KOPT-K1 (cell line): Measurements from ENCODE around the gene NDST3.
"Not testable (repeated sequence)": the region's sequence is repeated elsewhere in the genome, so short reads cannot be mapped to it uniquely, and the experiment has no call there.

Experiments used
- H3K27ac ChIP-seq: fragments of 200-600 bp; sonication (generic); 2 replicates; pipeline ENCODE4 v1.5.1; 2016; ENCODE audit warnings: antibody characterized with exemption, mild to moderate bottlenecking, low read depth, low read length; ENCODE audit not compliant: poor library complexity, severe bottlenecking
- H3K36me3 ChIP-seq: fragments of 200-600 bp; sonication (generic); 2 replicates; pipeline ENCODE4 v1.5.1; 2017; ENCODE audit warnings: antibody characterized with exemption, mild to moderate bottlenecking, low read length, moderate library complexity; ENCODE audit not compliant: insufficient read depth
- H3K9me3 ChIP-seq: fragments of 200-600 bp; sonication (generic); 2 replicates; pipeline ENCODE4 v1.5.1; 2017; ENCODE audit warnings: antibody characterized with exemption, low read length, mild to moderate bottlenecking; ENCODE audit not compliant: insufficient read depth, poor library complexity, severe bottlenecking

The NDST3 gene

DNA sequence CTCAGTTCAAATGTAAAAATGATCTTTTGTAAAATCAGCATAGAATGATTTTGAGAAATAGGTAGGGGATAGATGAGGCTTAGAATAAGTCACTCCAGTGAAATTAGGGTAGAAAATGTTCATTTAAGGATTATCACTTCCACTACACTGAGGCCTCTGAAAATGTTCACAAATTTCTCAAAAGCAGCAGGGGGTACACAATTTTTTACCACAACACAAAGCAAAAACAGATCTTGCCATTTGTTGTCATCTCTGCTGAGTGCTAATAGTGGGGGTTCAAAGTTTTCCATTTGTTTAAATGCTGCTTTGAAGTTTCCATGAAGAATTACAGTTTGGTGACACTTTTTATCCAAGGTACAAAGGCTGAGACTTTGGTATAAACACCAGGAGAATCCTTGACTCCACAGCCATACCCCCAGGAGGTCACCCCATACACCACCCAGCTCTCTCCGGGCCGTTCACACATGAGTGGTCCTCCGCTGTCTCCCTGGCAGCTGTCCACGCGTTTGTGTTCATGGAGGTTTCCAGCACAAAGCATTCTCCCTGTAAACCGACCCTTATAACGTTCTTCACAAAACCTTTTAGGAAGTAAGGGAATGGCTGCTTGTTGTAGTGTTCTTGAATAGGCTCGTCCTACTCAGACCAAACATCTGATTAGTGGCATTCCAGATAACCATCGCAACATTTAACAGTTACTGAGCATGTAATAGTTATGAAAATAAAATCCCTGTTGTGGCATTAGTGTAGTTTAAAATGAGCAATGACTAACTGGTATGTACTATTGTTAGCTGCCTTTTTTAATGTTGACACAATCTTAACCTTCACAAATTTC lies 247.5 kb downstream of the NDST3 start:
- peak overlapping the region; percentile 92 for H3K27ac ChIP-seq
- H3K9me3 ChIP-seq: no peaks in the 10 kb centered on the region
- H3K36me3 ChIP-seq: peaks cover 45% of the 10 kb centered on the region

- no peaks in the 10 kb centered on the region for H3K9me3 ChIP-seq
- no peak overlapping the region for H3K27ac ChIP-seq
- peaks cover 45% of the 10 kb centered on the region for H3K36me3 ChIP-seq
Observed at GRCh38 chr4:118282692-118283091, 248.4 kb downstream of the NDST3 start.

GRCh38 chr4:118284169-118284568 lies 249.9 kb downstream of the NDST3 start:
- Histone ChIP-seq H3K27ac (no peak overlapping the region), H3K36me3 (peaks cover 41% of the 10 kb centered on the region), H3K9me3 (no peaks in the 10 kb centered on the region)

- H3K27ac ChIP-seq: no peak overlapping the region
- peaks cover 23% of the 10 kb centered on the region for H3K36me3 ChIP-seq
Observed at GRCh38 chr4:118285931-118286330, 251.6 kb downstream of the NDST3 start.

GRCh38 chr4:118286685-118287084 lies 252.4 kb downstream of the NDST3 start:
- Histone ChIP-seq H3K27ac (no peak overlapping the region), H3K36me3 (peaks cover 15% of the 10 kb centered on the region)

More at GRCh38 chr4:118285931-118286330, 251.6 kb downstream of the NDST3 start:
- no peaks in the 10 kb centered on the region for H3K9me3 ChIP-seq

DNA sequence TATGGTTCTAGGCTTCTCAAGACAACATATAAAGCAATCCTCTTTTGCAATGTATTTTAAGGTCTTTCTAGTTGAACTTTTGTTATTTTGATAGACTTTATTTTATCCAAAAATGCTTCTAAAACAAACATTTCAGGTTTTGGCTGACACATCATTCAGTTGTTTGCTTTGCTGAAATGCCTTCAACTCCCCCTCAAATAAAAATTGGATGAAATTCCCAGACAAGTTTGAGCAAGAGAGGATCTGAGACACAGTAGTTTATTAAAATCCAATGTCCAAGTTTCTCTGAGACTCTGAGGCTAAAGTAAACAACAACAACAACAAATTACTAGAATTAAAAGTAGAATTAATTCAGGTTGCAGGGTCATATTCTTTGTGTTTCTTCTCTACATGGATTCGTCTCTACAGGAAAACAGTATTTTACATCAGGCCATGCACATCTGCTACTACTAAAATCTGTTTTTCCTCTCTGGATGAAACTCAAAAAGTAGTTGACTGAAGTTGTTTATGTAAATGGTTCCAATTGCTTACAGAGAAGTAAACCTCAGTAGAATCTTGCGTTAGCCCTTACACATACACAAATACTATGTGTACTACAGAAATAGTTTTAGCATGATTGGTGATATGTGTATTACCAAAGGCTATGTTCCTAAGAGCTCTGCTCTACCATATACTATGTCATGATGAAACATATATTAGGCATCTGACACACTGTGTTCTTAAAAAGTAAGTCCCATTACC lies 253.6 kb downstream of the NDST3 start:
- Histone ChIP-seq H3K36me3 (peaks cover 3% of the 10 kb centered on the region), H3K27ac (no peak overlapping the region), H3K9me3 (no peaks in the 10 kb centered on the region)

More at GRCh38 chr4:118286685-118287084, 252.4 kb downstream of the NDST3 start:
- no peaks in the 10 kb centered on the region for H3K9me3 ChIP-seq

DNA sequence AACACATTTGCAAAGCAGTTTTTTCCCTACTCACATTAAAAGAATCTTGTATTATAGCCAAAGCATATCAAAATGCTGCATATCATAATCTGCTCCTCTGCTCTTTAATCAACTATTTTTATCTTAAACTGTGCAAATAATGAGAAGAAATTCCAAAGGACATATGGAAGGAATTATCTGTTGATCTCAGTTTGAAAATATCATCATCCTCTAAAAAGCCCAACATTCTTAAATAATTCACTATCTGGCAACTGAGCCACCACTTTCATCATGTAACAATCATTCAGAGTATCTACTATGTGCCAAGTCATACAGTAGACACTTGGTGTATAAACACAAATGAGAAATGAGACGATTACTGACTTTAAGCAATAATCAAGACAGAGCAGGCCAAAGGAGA lies 255.5 kb downstream of the NDST3 start:
- H3K9me3 ChIP-seq: no peaks in the 10 kb centered on the region
- H3K27ac ChIP-seq: no peak overlapping the region
- no peaks in the 10 kb centered on the region for H3K36me3 ChIP-seq

- Histone ChIP-seq H3K36me3 (no peaks in the 10 kb centered on the region), H3K27ac (no peak overlapping the region), H3K9me3 (no peaks in the 10 kb centered on the region)
Observed at GRCh38 chr4:118290951-118291350, 256.7 kb downstream of the NDST3 start.

- Histone ChIP-seq H3K9me3 (no peaks in the 10 kb centered on the region), H3K27ac (no peak overlapping the region), H3K36me3 (no peaks in the 10 kb centered on the region)
Observed at GRCh38 chr4:118296729-118297128, 262.4 kb downstream of the NDST3 start.

- H3K27ac ChIP-seq, H3K36me3 ChIP-seq, H3K9me3 ChIP-seq: not testable (repeated sequence)
Observed at GRCh38 chr4:118299619-118300018, 265.3 kb downstream of the NDST3 start.

DNA sequence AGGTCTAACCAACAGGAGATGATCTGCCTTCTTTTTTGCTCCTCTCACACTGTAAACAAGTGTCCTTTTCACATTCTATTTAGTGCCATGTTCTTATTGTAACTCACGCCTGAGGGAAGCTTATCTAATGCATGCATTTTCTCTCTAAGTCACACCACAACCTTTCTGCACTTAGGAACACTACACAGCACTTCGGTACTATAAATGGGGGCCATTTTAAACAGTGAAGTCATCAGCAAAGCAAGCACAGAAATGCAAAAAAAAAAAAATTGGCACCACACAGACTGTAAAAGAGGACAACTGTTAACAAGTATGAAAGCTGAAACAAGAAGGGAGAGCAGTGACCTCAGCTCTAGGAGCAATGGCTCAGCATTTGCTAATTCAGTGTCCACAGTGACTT lies 273.4 kb downstream of the NDST3 start:
- Histone ChIP-seq H3K9me3 (no peaks in the 10 kb centered on the region), H3K36me3 (no peaks in the 10 kb centered on the region), H3K27ac (no peak overlapping the region)
